Endothelial cell of umbilical vein (primary cell): ENCODE data around the gene P2RX2. TPM values are rescaled to one million over a fixed set of nuclear protein-coding genes. Genes with fewer than 3 reads are reported as not detected.

Experiments
- BruUV-seq: library from RNA; stranded (reverse); fragments of 400-500 nt; replicated peaks from 2 replicates; lab custom pipeline; 2021; lab: Mats Ljungman, UMichigan
- CTCF ChIA-PET: fragments of 300-600, 350-600 bp; sonication (Branson Sonifier 250); formaldehyde crosslinking; loops from one replicate; lab custom pipeline; 2021; ENCODE audit warnings: antibody characterized with exemption, inconsistent platforms; lab: Charles Lee
- POLR2A ChIA-PET: fragments of 300-600, 350-600 bp; sonication (Branson Sonifier 250); formaldehyde crosslinking; loops from one replicate; lab custom pipeline; 2021; ENCODE audit warnings: antibody characterized with exemption, inconsistent platforms; lab: Charles Lee
- DNase-seq: peaks from one replicate; pipeline ENCODE4 v3.0.0-alpha.2; 2011; ENCODE audit warnings: low read depth, low spot score
- FAIRE-seq: peaks from 2 replicates; lab custom pipeline; 2011; peaks lifted over from hg19 to GRCh38; lab: Jason Lieb, UNC
- H2AFZ ChIP-seq: 2 replicates; pipeline ENCODE4 v1.6.0; 2012; ENCODE audit warnings: low read depth, low read length, control low read depth, inconsistent platforms
- H3K27ac ChIP-seq: 2 replicates; pipeline ENCODE4 v1.5.1; 2011; ENCODE audit warnings: low read depth, mild to moderate bottlenecking, control low read depth, low read length, moderate library complexity; ENCODE audit not compliant: insufficient read depth
- H3K27me3 ChIP-seq, 2 experiments: 2 replicates each; pipeline versions ENCODE4 v1.6.0 to v1.6.1; 2011; ENCODE audit warnings: low read length in 2 of 2, mixed read lengths in 1 of 2; ENCODE audit not compliant: control insufficient read depth in 2 of 2, insufficient read depth in 2 of 2
- H3K36me3 ChIP-seq, 2 experiments: 2 replicates in 1 of 2; 3 replicates in 1 of 2; pipeline ENCODE4 v1.5.1; 2011; ENCODE audit warnings: low read length in 2 of 2, mild to moderate bottlenecking in 1 of 2, moderate library complexity in 1 of 2; ENCODE audit not compliant: control insufficient read depth in 2 of 2, insufficient read depth in 2 of 2; ENCODE audit errors: extremely low read depth in 1 of 2
- H3K4me1 ChIP-seq: 3 replicates; pipeline ENCODE4 v1.5.1; 2011; ENCODE audit warnings: mild to moderate bottlenecking, low read length; ENCODE audit not compliant: control insufficient read depth, insufficient read depth; ENCODE audit errors: extremely low read depth
- H3K4me2 ChIP-seq: 2 replicates; pipeline ENCODE4 v1.6.1; 2011; ENCODE audit warnings: low read length, control low read depth, mixed read lengths; ENCODE audit not compliant: insufficient read depth
- H3K4me3 ChIP-seq, 3 experiments: fragments of 200-600 bp in 1 of 3; sonication (generic), shearing (Covaris generic) in 1 of 3; replicated peaks in 1 of 3; 2 replicates each; pipeline ENCODE4 v1.5.1; 2011 to 2016; ENCODE audit warnings: control low read depth in 3 of 3, low read length in 3 of 3, mild to moderate bottlenecking in 2 of 3, inconsistent platforms in 1 of 3, low read depth in 1 of 3, moderate library complexity in 1 of 3; ENCODE audit not compliant: insufficient read depth in 1 of 3
- H3K79me2 ChIP-seq: 2 replicates; pipeline ENCODE4 v1.6.0; 2012; ENCODE audit warnings: low read length, inconsistent platforms; ENCODE audit not compliant: control insufficient read depth, insufficient read depth
- H3K9ac ChIP-seq: replicated peaks from 2 replicates; pipeline ENCODE3; 2011; ENCODE audit warnings: low read length, control low read depth; ENCODE audit not compliant: insufficient read depth; ENCODE audit errors: extremely low read depth
- H3K9me1 ChIP-seq: replicated peaks from 3 replicates; pipeline ENCODE4 v1.6.0; 2011; ENCODE audit warnings: mild to moderate bottlenecking, low read length; ENCODE audit not compliant: control insufficient read depth, insufficient read depth; ENCODE audit errors: extremely low read depth
- H3K9me3 ChIP-seq: replicated peaks from 2 replicates; pipeline ENCODE4 v1.5.1; 2012; ENCODE audit warnings: low read length, inconsistent platforms; ENCODE audit not compliant: control insufficient read depth, insufficient read depth
- H4K20me1 ChIP-seq: replicated peaks from 2 replicates; pipeline ENCODE3; 2011; ENCODE audit warnings: mild to moderate bottlenecking, low read length; ENCODE audit not compliant: control insufficient read depth, insufficient read depth; ENCODE audit errors: extremely low read depth
- CTCF ChIP-seq, 2 donors: IDR thresholded peaks; 1 replicate in 1 of 2; 2 replicates in 1 of 2; pipeline ENCODE4 v1.5.1; 2011; ENCODE audit warnings: low read length in 2 of 2, mild to moderate bottlenecking in 2 of 2, moderate library complexity in 2 of 2, control low read depth in 1 of 2, inconsistent platforms in 1 of 2, low read depth in 1 of 2; ENCODE audit not compliant: insufficient read depth in 1 of 2; ENCODE audit errors: extremely low read depth in 1 of 2
- EZH2 ChIP-seq: IDR thresholded peaks from 2 replicates; pipeline ENCODE4 v1.6.1; 2012; ENCODE audit warnings: borderline replicate concordance, low read depth, mild to moderate bottlenecking, moderate library complexity, low read length, inconsistent platforms; ENCODE audit not compliant: severe bottlenecking
- JUN ChIP-seq: IDR thresholded peaks from 2 replicates; pipeline ENCODE4 v1.6.1; 2011; ENCODE audit warnings: borderline replicate concordance, low read depth; ENCODE audit not compliant: insufficient read length, insufficient read depth
- MYC ChIP-seq: IDR thresholded peaks from one replicate; pipeline ENCODE4 v1.6.1; 2011; ENCODE audit warnings: mild to moderate bottlenecking, low read depth, low read length
- POLR2AphosphoS5 ChIP-seq: IDR thresholded peaks from 2 replicates; pipeline ENCODE4 v1.6.1; 2012; ENCODE audit warnings: low read depth, mild to moderate bottlenecking, control low read depth, low read length, moderate library complexity; ENCODE audit not compliant: insufficient read depth
- dilution Hi-C: fragments of 300-500 bp; cut with MboI; formaldehyde crosslinking; loops from one replicate; pipeline ENCODE4 v1.15.0; 2019; ENCODE audit warnings: low sequenced_read_pairs; ENCODE audit not compliant: extremely low pct_ligation_motif_present
- intact Hi-C: fragments of 100-400 bp; cut with micrococcal nuclease; formaldehyde crosslinking; loops from one replicate; pipeline ENCODE4 v1.10.0; 2022
- polyA plus RNA-seq, 4 experiments: library from polyadenylated mRNA; depleted of rRNA in 3 of 4; stranded (reverse) in 3 of 4; unstranded in 1 of 4; fragments of >200 nt; gene quantifications; 2 replicates each; pipeline versions ENCODE4 v1.2.1 to v1.2.3, GENCODE V29; 2011 to 2012; ENCODE audit warnings: missing spikeins in 1 of 4
- total RNA-seq: library from RNA; stranded (reverse); gene quantifications from 2 replicates; pipeline ENCODE4 v1.2.3, GENCODE V29; 2021

The P2RX2 gene
- total and polyA plus RNA-seq, 2 donors (not counting 3 experiments of a cell fraction or from before 2014, with no cell fraction given): not detected

- intact Hi-C loops (no loop called here), dilution Hi-C loops (no loop called here)
- ChIA-PET POLR2A (no interaction called here), CTCF (no interaction called here)
- no peaks in the 10 kb centered on the region for H3K4me1 ChIP-seq
- no peak overlapping the region for H3K4me3 ChIP-seq
- DNase-seq: no peak
- peaks cover 2 to 25% of the 10 kb centered on the region in 2 experiments for H3K36me3 ChIP-seq
- no peaks in the 10 kb centered on the region for H3K9me3 ChIP-seq
- no peaks in the 10 kb centered on the region for H3K9me1 ChIP-seq
- no peaks in the 10 kb centered on the region for H3K27me3 ChIP-seq
- no TSS peak for BruUV-seq
- no peak for FAIRE-seq
- no peak overlapping the region for H3K27ac ChIP-seq
- no peak overlapping the region for H3K9ac ChIP-seq
- H3K79me2 ChIP-seq: peaks cover 1% of the 10 kb centered on the region
- H3K4me2 ChIP-seq: no peak overlapping the region
- TF ChIP-seq MYC: no peak
- no peak for TF ChIP-seq CTCF (IDR thresholded peaks at IDR 0.05; ENCODE audit: extremely low read depth in 1 of 2, insufficient read depth in 1 of 2, low read depth in 1 of 2, low read length in 2 of 2)
- no peak for TF ChIP-seq POLR2AphosphoS5
- TF ChIP-seq EZH2: no peak
- TF ChIP-seq JUN: no peak
- H2AFZ ChIP-seq: no peak overlapping the region
- H4K20me1 ChIP-seq: no peaks in the 10 kb centered on the region
Measured at GRCh38 chr12:132572106-132572505, 46.5 kb upstream of the P2RX2 start.
